Nucleus accumbens (tissue), 56 donors: ENCODE results near the gene MBNL2.

ENCODE experiments used
- DNase-seq, 56 donors: peaks; one replicate each; lab custom pipeline; 2025; lab: John Stamatoyannopoulos, UW

Gene MBNL2

GRCh38 chr13:97392020-97392419, 169.9 kb downstream of the MBNL2 start:
- DNase-seq: no peak

GRCh38 chr13:97394542-97394941, 172.4 kb downstream of the MBNL2 start:
- DNase-seq: no peak

GRCh38 chr13:97395447-97396136, 173.5 kb downstream of the MBNL2 start:
- DNase-seq: no peak

GRCh38 chr13:97397267-97397666, 175.1 kb downstream of the MBNL2 start:
- DNase-seq: no peak

GRCh38 chr13:97401421-97401820, 179.3 kb downstream of the MBNL2 start:
- DNase-seq: no peak

GRCh38 chr13:97403893-97404750, 182.0 kb downstream of the MBNL2 start:
- DNase-seq: no peak

- DNase-seq: no peak
Measured at GRCh38 chr13:97407540-97407939, 185.4 kb downstream of the MBNL2 start.

- DNase-seq: no peak
Measured at GRCh38 chr13:97408938-97409337, 186.8 kb downstream of the MBNL2 start.

GRCh38 chr13:97411984-97412383, 189.9 kb downstream of the MBNL2 start:
- no peak for DNase-seq

- DNase-seq: no peak
Measured at GRCh38 chr13:97413694-97414093, 191.6 kb downstream of the MBNL2 start.

GRCh38 chr13:97414392-97414791, 192.3 kb downstream of the MBNL2 start:
- no peak for DNase-seq

GRCh38 chr13:97417698-97418097, 195.6 kb downstream of the MBNL2 start:
- no peak for DNase-seq

- no peak for DNase-seq
Measured at GRCh38 chr13:97422118-97423054, 200.3 kb downstream of the MBNL2 start.

GRCh38 chr13:97423300-97424045, 201.3 kb downstream of the MBNL2 start:
- peak in 4 of 56 donors; percentile 1 to 14 (median 4) for DNase-seq

- no peak for DNase-seq
Measured at GRCh38 chr13:97425590-97425989, 203.5 kb downstream of the MBNL2 start.

GRCh38 chr13:97426695-97427094, 204.6 kb downstream of the MBNL2 start:
- no peak for DNase-seq

- DNase-seq: peak in 42 of 56 donors; percentile 2 to 66 (median 28)
Measured at GRCh38 chr13:97429681-97430081, 207.5 kb downstream of the MBNL2 start.

- no peak for DNase-seq
Measured at GRCh38 chr13:97430296-97430695, 208.2 kb downstream of the MBNL2 start.

- DNase-seq: no peak
Measured at GRCh38 chr13:97431171-97431764, 209.1 kb downstream of the MBNL2 start.
